Measurements from ENCODE around the gene TIMP2. TPM values are rescaled to one million over a fixed set of nuclear protein-coding genes. Genes with fewer than 3 reads are reported as not detected.

The TIMP2 gene
- total and polyA plus RNA-seq, 2 of the 13 experiments (the other 11 are each of a cell fraction or from before 2014, with no cell fraction given) = 3.8 to 8.5 TPM

DNA sequence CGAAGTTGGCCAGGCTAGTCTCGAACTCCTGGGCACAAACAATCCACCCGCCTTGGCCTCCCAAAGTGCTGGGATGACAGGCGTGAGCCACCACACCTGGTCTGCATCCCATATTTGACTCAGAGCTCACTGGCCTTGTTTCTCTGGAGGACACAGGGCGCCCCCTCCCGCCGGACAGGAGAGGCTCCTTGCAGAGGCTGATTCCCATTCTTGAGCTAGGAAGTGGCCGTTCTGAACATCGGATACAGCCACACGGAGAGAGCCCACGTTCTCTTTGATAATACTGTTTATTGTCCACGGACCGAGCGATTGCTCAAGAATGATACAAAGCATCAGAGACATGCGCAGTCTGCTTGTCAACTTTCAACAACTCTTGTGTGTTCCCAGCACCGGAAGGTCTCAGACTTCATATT, 72.5 kb downstream of the TIMP2 start (continued):
- no peak for TF ChIP-seq ZNF709 (CRISPR knock-in tag; IDR thresholded peaks at IDR 0.05)
- no peak for TF ChIP-seq ZNF343 (CRISPR knock-in tag; IDR thresholded peaks at IDR 0.05)
- no peak for TF ChIP-seq ZNF264 (CRISPR knock-in tag; IDR thresholded peaks at IDR 0.05)
- TF ChIP-seq SATB2 (CRISPR knock-in tag; IDR thresholded peaks at IDR 0.05) = no peak
- TF ChIP-seq ZNF124 (CRISPR knock-in tag; IDR thresholded peaks at IDR 0.05) = no peak
- TF ChIP-seq ATAD3A (CRISPR knock-in tag; IDR thresholded peaks at IDR 0.05) = no peak
- TF ChIP-seq, protein P1, sequence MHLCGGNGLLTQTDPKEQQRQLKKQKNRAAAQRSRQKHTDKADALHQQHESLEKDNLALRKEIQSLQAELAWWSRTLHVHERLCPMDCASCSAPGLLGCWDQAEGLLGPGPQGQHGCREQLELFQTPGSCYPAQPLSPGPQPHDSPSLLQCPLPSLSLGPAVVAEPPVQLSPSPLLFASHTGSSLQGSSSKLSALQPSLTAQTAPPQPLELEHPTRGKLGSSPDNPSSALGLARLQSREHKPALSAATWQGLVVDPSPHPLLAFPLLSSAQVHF (CRISPR knock-in tag; IDR thresholded peaks at IDR 0.05) = no peak
- no peak for TF ChIP-seq SP4 (CRISPR knock-in tag; IDR thresholded peaks at IDR 0.05)
- TF ChIP-seq, protein P2, sequence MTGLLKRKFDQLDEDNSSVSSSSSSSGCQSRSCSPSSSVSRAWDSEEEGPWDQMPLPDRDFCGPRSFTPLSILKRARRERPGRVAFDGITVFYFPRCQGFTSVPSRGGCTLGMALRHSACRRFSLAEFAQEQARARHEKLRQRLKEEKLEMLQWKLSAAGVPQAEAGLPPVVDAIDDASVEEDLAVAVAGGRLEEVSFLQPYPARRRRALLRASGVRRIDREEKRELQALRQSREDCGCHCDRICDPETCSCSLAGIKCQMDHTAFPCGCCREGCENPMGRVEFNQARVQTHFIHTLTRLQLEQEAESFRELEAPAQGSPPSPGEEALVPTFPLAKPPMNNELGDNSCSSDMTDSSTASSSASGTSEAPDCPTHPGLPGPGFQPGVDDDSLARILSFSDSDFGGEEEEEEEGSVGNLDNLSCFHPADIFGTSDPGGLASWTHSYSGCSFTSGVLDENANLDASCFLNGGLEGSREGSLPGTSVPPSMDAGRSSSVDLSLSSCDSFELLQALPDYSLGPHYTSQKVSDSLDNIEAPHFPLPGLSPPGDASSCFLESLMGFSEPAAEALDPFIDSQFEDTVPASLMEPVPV (CRISPR knock-in tag; IDR thresholded peaks at IDR 0.05) = no peak
- no peak for TF ChIP-seq ZGPAT (CRISPR knock-in tag; IDR thresholded peaks at IDR 0.05)
- TF ChIP-seq RAD51 (IDR thresholded peaks at IDR 0.05; ENCODE audit: borderline replicate concordance) = no peak
- TF ChIP-seq ARNTL (CRISPR knock-in tag; IDR thresholded peaks at IDR 0.05) = no peak
- TF ChIP-seq MED13 (CRISPR knock-in tag; IDR thresholded peaks at IDR 0.05) = no peak
- TF ChIP-seq ZNF563 (CRISPR knock-in tag; IDR thresholded peaks at IDR 0.05) = no peak
- no peak for TF ChIP-seq SP2 (CRISPR knock-in tag; IDR thresholded peaks at IDR 0.05)
- TF ChIP-seq DNMT3B (CRISPR knock-in tag; conservative IDR thresholded peaks at IDR 0.05) = no peak
- TF ChIP-seq ZSCAN31 (CRISPR knock-in tag; IDR thresholded peaks at IDR 0.05; ENCODE audit: low read depth) = no peak
- no peak for TF ChIP-seq ZNF224 (CRISPR knock-in tag; IDR thresholded peaks at IDR 0.05)
- no peak for TF ChIP-seq ZNF232 (CRISPR knock-in tag; IDR thresholded peaks at IDR 0.05; ENCODE audit: borderline replicate concordance)
- TF ChIP-seq ZNF496 (CRISPR knock-in tag; IDR thresholded peaks at IDR 0.05; ENCODE audit: insufficient replicate concordance) = no peak
- TF ChIP-seq, protein P3, sequence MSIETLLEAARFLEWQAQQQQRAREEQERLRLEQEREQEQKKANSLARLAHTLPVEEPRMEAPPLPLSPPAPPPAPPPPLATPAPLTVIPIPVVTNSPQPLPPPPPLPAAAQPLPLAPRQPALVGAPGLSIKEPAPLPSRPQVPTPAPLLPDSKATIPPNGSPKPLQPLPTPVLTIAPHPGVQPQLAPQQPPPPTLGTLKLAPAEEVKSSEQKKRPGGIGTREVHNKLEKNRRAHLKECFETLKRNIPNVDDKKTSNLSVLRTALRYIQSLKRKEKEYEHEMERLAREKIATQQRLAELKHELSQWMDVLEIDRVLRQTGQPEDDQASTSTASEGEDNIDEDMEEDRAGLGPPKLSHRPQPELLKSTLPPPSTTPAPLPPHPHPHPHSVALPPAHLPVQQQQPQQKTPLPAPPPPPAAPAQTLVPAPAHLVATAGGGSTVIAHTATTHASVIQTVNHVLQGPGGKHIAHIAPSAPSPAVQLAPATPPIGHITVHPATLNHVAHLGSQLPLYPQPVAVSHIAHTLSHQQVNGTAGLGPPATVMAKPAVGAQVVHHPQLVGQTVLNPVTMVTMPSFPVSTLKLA (IDR thresholded peaks at IDR 0.05) = no peak
- no peak for TF ChIP-seq RXRA (CRISPR knock-in tag; IDR thresholded peaks at IDR 0.05)
- TF ChIP-seq ZNF430 (CRISPR knock-in tag; IDR thresholded peaks at IDR 0.05) = no peak
- TF ChIP-seq JUNB (CRISPR knock-in tag; IDR thresholded peaks at IDR 0.05; ENCODE audit: borderline replicate concordance) = no peak
- no peak for TF ChIP-seq ZNF510 (CRISPR knock-in tag; IDR thresholded peaks at IDR 0.05; ENCODE audit: low read depth)
- TF ChIP-seq ZNF263 (CRISPR knock-in tag; IDR thresholded peaks at IDR 0.05) = no peak
- TF ChIP-seq TFE3 (CRISPR knock-in tag; IDR thresholded peaks at IDR 0.05) = no peak
- no peak for TF ChIP-seq GABPA (IDR thresholded peaks at IDR 0.05; ENCODE audit: low read depth, low read length)
- no peak for TF ChIP-seq GABPA (CRISPR knock-in tag; IDR thresholded peaks at IDR 0.05; ENCODE audit: low read depth)
